Femur (tissue), 1 donor: Measurements from ENCODE around the gene IL5RA.

ENCODE experiments used
- DNase-seq: peaks from one replicate; pipeline ENCODE4 v3.0.0-alpha.2; 2017

Gene IL5RA

DNA sequence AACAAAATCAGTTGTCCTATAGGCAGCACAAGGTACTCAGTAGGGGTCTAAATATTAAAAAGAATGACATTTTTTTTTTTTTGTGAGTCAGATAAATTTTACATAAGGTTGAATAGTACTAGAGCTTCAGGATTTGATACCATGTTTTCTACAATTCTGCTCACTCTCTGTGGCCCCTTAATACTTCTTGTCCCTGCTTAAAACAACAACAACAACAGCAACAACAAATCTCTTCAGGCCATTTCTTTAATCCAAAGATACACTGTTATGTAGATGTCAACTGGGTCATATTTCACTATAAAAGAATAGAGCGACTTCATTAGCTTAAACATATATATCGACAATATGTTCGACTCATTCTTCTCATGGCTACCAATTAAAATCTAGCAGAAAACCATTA lies 3.0 kb downstream of the IL5RA start:
- DNase-seq: no peak

DNA sequence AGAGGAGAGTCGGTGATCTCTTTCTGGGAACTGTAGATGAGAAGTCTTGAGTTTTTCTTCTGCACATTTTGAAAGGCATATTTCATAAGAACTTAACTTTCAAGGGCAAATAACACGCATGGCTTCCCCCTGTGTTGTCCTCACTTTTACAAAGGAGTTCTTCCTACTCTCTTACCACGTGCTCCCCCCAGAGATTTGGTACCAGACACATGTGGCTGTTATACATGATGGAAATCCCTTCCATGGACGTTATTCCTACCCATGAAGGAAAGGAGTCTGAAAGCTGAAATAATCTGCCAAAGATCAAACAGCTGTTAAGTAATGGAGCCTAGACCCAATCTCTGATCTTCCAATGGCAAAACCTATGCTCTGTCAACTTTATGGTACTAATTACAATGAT lies 4.4 kb downstream of the IL5RA start:
- DNase-seq: no peak

DNA sequence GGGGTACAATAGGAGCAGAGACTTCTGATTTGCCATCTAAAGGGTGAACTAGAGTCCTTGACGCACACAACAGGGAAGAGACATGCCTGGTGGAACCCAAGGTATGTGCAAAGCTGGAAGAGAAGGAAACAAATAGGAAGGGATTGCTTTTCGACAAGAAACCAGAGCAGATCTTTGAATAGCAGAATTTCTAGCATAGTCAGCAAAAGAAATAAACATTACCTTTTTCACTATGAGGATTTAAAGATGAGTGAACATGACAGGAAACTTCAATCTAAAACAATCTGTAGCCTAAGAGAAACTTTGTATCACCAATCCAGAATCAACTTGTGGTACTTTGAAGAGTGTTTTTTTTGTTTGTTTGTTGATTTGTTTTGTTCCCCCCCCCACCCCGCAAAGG lies 4.9 kb downstream of the IL5RA start:
- no peak for DNase-seq

DNA sequence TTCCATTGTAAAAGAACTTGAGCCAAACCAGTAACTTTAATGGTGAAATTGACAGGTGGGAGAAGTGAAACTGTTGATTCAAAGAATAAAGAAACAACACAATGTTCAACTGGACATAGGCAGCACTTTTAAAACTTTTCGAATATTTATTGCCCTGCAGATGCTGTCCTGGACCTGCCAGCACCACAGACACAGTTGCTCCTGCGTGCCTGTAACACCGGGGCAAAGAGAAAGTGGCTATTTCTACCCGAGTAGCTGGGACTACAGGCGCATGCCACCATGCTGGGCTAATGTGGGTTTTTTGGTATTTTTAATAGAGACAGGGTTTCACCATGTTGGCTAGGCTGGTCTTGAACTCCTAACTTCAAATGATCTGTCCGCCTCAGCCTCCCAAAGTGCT lies 7.4 kb downstream of the IL5RA start:
- no peak for DNase-seq

DNA sequence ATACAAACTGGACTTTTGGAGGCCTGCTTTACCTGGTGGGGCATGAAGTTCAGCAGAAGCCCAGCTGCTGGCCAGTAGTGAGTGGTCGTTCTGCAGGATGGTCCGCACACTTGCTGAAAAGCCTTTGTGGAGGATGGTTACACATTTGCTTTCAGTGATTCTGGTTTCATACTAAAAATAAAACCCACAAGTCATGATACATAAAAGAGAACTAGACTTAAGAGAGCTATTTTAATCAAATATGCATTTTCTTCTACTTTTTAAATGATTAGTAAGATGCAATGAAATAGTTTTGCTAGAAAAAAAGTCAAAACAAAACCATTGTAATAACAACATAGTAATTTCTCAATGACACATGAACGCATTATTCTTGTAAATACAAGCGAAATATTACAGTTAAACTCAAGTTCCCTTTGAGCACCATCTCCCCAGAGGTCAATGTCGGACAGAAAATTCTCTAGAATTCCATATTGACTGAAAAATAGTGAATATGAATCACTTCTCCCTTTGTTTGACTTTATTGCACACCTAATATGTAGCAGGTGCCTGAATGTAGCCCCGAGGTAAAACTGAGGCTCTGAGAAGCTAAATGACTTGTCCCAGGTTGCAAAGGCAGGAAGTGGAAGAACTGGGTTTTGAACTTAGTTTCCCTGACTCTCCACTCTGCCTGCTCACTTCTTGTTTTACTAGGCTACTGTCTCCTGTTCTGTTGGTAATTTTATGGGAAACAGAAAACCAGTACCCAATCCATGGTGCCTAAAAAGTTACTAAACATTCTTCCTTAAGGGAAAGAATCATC lies 8.3 kb downstream of the IL5RA start:
- no peak for DNase-seq

DNA sequence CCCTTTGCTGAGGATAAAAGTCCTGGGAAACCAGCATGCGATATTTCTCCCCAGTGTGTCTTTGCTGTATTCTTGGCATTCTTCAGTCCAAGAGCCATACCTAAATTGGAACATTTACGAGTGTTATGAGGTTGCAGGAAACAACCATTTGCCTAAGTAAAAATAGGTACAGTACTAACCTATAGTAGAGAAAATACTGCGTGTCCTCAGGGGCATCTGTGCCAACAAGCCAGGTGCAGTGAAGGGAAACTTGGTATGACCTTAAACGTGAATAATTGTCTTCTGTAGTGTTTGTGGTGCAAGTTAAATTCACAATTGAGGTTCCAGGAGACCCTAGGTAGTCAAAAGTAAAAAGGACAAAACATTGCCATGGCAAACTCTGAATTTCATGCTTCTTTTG lies 12.2 kb downstream of the IL5RA start:
- DNase-seq: no peak

DNA sequence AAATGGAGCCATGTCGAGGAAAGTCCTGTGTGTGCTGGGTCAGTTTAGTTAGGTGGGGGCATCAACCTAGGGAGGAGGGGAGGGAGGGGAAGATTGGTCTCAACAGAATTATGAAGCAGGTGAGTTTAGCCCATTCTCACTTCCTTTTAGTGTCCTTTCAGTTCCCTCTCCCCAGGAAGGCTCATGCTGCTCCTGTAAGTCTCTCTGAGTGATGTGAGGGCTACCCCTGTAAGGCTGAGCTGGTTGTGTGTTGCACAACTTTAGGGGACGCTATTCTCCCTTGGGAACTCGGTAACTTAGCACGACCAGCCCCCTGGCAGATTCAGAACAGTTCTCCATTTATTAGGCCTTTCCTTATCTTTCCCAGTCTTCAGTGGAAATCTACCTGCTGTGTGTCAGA lies 21.2 kb downstream of the IL5RA start:
- no peak for DNase-seq

DNA sequence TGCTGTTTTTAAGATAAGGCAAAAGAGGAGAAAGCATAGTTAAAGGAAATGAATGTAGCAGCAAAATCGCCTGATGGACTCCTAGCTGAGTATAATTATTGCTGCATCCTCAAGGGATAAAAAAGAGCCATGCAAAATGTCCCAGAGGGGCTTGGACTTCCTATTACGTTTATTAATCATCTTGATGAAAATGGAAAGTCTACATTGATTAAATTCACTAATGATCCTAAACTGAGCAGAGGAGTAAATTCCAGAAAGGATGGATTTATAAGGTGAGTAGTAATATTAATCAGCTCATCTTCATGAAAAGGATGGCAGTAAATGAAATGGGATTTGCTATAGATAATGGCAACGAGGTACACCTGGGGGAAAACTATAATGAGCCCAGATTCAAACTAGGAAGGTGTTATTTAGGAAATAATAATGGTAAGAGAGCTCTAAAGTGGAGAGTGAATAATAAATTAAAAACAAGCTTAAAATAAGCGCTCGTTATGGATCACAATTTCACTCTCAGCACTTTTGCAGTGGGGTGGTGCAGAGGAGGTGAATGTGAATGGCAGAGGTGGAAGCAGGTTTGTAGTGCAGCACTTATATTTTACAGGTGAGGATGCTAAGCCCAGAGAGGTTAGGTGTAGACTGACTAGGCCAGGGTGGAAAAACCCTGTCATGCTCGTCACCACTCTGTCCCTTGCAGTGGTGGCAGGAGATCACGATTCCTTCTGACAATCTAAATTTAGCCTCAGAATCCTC lies 22.3 kb downstream of the IL5RA start:
- no peak for DNase-seq

DNA sequence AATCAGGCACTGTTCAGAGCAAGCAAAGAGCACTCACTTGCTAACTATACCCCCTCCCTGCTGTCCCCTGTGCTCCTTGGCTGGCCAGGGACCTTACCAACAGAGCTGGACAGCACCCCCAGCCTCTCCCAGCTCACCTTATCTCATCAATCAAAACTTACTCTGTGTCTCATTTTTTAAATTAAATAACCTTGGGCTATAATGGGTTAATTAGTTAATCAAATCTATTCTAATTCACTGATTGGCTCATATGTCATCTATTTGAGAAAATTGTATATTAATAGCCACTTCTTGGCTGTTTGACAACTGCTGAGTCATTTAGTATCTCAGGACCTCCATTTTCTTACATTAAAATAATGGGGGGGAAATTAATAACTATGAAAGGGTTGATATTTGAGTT lies 22.9 kb downstream of the IL5RA start:
- no peak for DNase-seq

DNA sequence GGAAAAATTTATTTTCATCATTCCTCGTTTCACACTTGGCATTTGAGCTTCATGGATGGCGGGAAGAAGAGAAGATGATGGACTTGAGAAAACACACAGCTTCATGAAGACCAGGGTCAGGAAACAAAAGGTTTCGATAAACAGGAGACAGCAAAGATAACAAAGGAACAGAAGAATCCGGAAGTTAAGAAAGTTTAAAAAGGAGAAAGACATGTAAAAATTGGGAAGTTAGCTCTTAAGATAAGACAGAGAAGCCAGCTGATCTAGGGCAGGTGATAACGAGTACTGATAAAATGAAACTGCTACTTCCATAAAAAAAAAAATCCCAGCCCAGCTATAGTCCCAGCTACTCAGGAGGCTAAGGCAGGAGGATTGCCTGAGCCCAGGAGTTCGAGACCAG lies 23.9 kb downstream of the IL5RA start:
- no peak for DNase-seq

DNA sequence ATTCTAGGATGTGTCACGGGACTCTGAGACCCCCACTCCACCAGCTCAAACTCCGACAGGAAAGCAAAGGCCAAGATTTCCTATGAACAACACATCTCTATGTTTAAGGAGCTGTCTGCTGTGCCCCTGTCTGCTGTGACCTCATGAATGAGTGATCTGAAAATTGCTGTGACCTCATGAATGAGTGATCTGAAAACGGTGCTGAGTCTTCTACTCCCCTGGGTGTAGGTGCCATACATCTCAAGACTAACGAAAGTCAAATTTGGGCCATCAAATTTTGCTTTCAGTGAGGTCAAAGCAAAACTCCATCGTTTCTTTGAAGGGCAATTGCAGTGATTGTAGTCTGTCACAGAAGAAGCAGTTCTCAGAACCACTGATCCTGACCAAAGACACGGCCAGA lies 24.4 kb downstream of the IL5RA start:
- DNase-seq: no peak

DNA sequence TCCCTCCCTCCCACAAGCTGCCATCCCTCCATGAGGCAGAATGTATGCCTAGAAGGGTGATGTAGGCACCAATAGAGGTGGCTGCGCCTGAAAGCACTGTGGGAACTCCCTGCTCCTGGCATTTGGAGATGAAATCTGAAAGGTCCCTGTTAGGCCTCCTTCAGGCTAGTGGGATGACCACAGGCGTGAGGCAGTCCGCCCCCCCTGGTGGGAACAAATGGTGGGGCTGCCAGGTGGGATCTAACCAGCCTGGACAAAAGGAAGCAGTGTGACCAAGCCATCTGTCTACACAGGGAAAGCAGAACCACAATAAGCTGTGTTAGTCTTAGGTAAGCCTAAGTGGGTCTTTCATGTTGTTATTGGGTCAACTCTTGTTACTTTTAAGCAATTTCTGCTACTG lies 25.3 kb downstream of the IL5RA start:
- DNase-seq: no peak

DNA sequence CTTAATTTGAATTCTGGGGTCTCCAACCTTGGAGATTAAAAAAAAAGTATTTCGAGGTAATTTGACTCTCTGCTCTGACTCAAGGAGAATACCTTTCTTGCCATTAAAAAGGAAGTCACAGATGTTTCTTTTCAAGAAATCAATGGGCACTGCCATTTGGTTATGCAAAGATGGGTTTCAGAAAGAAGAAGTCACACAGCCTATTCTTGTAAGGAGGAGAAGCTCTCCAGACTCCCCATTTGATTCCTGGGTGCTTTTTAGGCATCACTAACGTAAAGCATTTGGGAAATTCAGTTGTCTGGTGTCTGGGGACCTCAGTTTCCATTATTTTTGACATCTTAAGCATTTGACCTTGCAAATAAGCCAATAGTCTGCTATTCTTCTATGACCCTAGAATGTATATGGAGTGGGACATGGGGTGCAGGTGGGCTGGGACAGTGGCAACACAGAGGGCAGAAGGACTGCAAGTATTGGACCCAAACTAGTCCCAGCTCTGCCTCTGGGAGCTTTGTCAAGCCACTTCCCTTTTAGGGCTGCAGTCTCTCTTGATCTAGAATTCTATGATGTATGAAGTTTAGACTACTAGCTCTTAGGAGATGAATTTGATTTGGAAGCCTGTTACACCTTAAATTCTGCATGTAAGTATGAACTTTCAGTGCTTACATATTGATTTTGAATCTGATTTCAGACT lies 27.8 kb downstream of the IL5RA start:
- no peak for DNase-seq

DNA sequence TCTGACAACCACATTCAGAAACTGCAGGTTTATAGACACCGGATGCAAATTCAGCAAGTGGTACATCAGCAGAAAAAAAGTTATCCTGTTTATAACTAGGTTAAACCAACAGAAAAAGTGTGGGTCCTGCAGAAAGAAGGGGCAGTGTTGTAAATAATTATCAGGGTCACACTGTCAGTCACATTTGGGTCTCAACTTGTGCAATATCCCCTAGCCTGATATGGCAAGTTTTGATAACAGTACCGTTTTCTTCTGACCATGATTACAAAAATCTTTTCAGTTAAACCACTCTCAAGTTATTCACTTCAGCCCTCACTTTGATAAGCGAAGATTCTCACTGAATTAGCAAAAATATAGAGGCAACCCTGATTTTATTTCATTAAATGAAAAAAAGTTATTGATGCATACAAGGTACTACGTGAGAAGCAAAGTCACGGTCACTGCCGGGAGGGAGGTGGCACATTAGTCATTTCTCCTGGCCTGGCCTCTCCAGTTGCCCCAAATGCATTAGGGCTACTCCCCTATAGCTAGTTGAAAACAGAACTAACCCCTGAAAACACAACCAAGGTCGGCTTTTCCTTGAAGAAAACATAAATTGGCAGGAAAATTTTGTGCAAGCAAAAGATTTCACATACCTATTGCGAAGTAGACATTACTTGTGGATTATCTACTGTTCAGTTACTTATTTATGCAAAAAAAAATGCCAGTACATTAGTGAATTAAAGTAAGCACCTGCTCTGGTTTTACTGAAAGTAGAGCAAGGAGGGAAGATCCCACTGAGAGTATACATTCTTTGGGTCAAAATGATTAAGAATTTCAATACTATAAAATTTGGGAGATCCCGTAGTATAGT lies 28.6 kb downstream of the IL5RA start:
- DNase-seq: no peak

DNA sequence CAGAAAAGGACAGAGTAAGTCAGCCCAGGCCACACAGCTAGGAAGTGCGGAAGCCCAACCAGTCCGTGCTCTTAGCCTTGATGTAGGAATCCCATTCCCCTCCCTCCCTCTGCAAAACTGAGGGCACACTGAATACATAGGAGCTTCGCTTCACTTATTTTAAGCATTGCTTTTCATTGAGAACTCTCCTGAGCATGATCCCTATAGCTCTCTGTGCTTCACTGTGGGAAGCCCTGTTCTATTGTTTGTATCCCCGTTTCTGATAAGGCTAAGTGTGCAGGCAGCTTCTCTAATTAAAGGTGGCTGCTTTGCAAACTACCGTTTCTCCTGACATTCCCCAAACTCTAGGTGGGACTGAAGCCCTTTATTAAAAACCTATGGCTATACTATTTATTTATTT lies 29.9 kb downstream of the IL5RA start:
- DNase-seq: no peak

DNA sequence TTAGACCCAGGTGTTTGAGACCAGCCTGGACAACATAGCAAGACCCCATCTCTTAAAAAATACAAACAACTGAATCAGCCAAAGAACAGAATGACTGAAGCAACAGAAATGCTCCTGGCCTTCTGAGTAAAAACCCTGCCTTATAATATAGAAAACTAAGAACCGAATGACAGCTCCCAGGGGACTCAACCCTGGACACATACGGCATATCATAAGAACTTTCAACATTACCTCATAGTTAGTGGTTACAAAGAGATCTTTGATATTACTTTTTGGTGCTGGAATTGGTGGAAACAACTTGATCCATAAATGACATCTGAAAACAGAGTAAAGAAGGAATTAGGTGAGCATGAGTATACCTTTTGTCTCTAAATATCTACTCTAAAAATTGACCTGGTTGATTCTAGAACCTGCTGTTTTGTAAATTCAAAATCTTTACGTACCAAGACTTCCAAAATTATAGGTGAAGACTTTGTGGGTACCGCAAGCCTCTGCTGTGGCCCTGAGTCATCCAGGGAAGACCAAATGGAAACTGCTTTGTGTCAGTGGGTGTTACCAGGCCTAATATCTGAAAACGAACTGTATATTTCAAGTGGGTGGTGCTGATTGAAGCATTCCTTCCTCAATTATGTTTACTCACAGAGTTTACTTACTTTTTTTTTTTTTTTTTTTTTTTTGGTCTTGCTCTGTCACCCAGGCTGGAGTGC lies 35.5 kb downstream of the IL5RA start:
- no peak for DNase-seq

DNA sequence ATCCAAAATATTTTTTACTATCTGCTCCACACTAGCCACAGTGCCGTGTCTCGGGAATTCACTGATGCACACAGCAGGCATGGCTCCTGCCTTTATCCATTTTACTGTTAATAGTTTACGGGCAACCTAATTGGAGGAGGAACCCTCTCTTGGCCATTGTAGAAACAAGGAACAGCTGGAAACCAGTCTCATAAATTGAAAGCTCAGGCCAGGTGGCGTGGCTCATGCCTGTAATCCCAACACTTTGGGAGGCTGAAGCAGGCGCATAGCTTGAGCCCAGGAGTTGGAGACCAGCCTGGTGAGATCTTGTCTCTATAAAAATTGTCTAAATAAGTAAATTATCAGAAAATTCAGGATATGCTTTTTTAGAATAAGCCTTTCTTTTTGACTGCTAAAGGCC lies 39.0 kb downstream of the IL5RA start:
- DNase-seq: no peak

DNA sequence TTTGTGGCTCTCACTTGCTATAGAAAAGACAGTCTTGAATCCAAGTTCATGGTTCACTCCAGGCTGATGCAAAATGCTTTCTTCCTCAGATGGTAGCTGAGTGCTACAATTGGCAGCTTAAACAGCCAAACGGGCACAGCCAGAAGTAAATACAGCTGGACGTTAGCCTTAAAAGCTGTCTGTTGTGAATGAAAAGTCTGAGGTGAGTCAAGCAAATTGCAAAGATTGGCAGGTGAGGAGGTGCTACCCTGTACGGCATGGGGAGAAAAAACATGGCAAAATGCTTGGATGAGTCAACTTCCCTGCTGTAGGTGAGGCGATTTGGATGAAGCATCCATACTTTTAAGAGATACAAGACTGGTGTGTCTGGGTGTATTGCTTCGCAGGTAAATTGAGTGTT lies 40.5 kb downstream of the IL5RA start:
- no peak for DNase-seq

DNA sequence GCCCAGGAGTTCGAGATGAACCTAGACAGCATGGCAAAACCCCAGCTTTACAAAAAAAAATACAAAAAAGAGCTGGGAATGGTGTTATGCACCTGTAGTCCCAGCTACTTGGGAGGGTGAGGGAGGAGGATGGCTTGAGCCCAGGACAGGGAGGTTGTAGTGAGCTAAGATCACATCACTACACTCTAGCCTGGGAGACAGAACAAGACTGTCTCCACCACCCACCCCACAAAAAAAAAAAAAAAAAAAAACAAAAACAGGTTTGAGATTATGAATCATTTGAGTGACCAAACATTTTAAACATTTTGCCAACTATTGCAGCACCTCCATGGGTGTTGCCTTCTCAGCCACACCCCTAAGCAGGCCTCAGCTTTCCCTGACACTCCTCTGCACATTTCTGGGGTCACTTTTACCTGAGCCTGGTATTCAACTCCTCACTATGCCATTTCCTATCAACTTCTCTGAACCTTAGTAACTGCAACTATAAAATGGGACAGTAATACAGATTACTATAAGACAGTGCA lies 41.8 kb downstream of the IL5RA start:
- no peak for DNase-seq

DNA sequence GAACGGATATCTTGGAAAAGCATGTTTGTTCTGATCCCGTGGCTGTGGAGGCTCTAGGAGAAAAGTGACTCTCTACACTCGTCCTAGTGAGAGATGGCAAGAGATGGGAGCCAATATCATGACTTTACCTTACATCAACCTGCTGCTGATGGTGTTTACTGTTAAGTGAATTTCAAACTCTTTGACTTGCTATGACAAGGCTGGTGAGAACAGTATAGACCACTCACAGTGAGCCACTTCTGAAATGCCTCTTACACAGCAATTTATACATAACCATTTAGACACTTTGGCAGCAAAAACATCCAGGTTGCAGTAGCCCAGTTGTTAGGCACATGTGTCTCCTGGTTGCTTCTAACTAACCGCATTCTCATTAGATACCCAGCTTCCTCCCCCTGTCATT lies 43.3 kb downstream of the IL5RA start:
- DNase-seq: no peak

DNA sequence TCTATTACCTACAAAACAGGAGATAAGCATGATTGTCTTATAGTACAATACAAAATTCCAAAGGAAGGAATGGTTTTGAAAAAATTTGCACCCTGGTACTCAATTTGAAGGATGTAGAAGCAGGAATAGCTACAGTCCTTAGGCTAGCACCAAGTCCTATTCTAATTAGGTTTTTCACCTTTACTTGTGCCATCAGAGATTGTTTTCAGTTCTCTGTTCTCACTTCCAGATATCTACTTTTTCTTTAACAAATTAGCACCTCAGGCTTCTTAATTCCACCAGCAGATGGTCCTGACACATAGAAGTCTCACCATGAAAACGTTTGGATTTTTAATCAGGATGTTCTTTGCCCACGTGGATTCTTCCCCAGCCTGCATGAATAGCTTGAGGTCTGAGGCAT lies 43.8 kb downstream of the IL5RA start:
- DNase-seq: no peak

DNA sequence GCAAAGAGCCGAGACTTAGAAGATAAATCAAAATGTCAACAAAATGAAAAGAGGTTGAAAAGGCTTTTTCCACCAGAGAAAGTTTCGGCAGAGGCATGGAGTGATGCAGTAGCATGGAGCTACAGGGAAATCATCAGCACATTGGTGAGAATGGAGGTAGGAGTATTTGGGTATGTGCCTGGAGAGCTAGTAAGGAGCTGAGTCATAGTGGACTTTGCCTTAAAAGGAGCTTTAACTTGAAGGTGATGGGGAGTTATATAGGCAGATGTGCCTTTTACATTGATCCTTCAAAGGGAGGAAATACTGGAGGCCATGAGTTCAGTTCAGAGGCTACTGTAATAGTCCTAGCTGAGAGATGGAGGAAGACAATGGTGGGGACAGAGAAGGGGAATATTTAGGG lies 44.3 kb downstream of the IL5RA start:
- no peak for DNase-seq
